Measurements from ENCODE around the gene HSF2BP.
"Not testable (repeated sequence)": the region's sequence is repeated elsewhere in the genome, so short reads cannot be mapped to it uniquely, and the experiment has no call there.

Gene HSF2BP

DNA sequence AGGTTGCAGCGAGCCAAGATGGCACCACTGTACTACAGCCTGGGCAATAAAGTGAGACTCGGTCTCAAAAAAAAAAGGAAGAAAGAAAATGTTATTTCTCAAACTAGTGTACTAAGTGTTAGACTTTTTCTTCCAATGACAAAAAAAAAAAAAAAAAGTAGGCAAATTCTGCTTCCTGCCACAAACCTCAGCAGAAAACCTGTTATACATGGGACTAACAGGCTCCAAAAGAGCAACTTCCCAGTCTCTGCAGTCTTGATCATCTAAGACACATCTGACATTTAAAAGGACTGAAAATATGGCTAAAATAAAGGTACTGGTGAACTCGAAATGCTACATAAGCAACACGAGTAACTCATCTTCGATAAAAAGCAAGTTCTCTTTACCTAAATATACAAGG lies 59.6 kb downstream of the HSF2BP start:
- in situ Hi-C loops (cut with HindIII; ENCODE audit: low pct_ligation_motif_present, low sequenced_read_pairs): no loop called here
- H3K36me3 ChIP-seq (replicated peaks): no peaks in the 10 kb centered on the region
- H3K27me3 ChIP-seq (replicated peaks): no peaks in the 10 kb centered on the region
- DNase-seq: no peak
- H3K4me3 ChIP-seq (ENCODE audit: low read depth, low read length): no peak overlapping the region
- H3K27ac ChIP-seq: peak overlapping the region; percentile 97
- TF ChIP-seq, protein P1, sequence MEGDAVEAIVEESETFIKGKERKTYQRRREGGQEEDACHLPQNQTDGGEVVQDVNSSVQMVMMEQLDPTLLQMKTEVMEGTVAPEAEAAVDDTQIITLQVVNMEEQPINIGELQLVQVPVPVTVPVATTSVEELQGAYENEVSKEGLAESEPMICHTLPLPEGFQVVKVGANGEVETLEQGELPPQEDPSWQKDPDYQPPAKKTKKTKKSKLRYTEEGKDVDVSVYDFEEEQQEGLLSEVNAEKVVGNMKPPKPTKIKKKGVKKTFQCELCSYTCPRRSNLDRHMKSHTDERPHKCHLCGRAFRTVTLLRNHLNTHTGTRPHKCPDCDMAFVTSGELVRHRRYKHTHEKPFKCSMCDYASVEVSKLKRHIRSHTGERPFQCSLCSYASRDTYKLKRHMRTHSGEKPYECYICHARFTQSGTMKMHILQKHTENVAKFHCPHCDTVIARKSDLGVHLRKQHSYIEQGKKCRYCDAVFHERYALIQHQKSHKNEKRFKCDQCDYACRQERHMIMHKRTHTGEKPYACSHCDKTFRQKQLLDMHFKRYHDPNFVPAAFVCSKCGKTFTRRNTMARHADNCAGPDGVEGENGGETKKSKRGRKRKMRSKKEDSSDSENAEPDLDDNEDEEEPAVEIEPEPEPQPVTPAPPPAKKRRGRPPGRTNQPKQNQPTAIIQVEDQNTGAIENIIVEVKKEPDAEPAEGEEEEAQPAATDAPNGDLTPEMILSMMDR (IDR thresholded peaks at IDR 0.05; ENCODE audit: low read depth, low read length, missing control alignments): no peak

DNA sequence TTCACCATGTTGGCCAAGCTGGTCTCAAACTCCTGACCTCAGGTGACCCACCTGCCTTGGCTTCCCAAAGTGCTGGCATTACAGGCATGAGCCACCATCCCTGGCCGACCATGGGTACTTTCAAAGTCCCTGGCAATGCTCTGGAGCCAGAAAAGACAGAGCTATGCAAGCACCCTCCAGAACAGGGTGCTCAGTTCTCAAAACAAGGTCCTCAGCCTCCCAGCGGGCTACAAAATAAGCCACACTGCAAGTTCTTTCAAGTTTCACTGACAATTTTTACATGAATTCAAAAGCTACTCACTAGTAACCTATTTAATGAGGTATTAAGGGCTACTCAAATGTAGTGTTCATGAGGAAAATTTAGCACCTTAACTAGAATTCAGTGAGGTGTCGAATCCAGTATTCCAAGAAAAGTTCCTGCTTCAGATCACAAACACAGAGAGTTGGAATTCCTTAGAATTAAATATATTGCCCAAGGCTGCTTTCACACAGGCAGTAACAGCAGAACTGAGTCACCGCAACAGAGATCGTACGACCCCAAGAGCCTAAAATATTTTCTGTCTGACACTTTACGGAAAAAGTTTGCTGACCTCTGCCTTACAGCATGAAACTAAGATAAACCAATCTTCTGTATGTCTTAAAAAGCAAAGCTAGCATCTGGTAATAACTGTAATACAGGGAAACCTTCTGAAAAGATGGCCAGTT lies 60.7 kb downstream of the HSF2BP start:
- no peaks in the 10 kb centered on the region for H3K27me3 ChIP-seq (replicated peaks)
- TF ChIP-seq, protein P1 (IDR thresholded peaks at IDR 0.05; ENCODE audit: low read depth, low read length, missing control alignments): no peak
- DNase-seq: peak; percentile 77
- H3K27ac ChIP-seq: peak overlapping the region; percentile 97
- no peak overlapping the region for H3K4me3 ChIP-seq (ENCODE audit: low read depth, low read length)
- no peaks in the 10 kb centered on the region for H3K36me3 ChIP-seq (replicated peaks)
- in situ Hi-C loops (cut with HindIII; ENCODE audit: low pct_ligation_motif_present, low sequenced_read_pairs): no loop called here

DNA sequence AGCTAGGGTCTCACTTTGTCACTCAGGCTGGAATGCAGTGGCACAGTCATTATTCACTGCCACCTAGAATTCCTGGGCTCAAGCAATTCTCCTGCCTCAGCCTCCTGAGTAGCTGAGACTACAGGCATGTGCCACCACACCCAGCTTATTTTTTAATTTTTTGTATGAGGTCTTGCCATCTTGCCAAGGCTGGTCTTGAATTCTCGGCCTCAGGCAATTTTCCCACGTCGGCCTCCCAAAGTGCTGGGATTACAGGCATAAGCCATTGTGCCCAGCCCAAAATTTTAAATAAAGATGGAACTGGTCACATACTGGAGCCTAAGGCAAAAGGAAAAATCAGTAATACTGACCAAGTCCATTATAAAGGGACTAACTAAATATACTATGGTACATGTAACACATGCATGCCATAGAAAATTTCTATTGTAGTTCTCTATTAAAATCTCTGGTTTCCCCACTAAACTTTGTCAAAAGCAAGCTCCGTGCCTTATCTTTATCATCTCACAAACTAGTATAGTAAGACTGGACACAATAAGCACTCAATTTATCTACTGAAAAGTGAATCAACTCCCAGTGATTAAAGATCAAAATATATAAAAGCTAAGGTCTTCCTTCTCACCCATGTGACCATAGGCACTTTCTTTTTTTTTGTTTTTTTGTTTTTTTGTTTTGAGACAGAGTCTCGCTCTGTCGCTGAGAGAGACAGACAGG lies 61.6 kb downstream of the HSF2BP start:
- Histone ChIP-seq H3K27ac (peak overlapping the region; percentile 97), H3K36me3 (replicated peaks) (no peaks in the 10 kb centered on the region), H3K4me3 (ENCODE audit: low read depth, low read length) (no peak overlapping the region), H3K27me3 (replicated peaks) (no peaks in the 10 kb centered on the region)
- TF ChIP-seq, protein P1 (IDR thresholded peaks at IDR 0.05; ENCODE audit: low read depth, low read length, missing control alignments): no peak
- in situ Hi-C loops (cut with HindIII; ENCODE audit: low pct_ligation_motif_present, low sequenced_read_pairs): no loop called here
- DNase-seq: no peak

DNA sequence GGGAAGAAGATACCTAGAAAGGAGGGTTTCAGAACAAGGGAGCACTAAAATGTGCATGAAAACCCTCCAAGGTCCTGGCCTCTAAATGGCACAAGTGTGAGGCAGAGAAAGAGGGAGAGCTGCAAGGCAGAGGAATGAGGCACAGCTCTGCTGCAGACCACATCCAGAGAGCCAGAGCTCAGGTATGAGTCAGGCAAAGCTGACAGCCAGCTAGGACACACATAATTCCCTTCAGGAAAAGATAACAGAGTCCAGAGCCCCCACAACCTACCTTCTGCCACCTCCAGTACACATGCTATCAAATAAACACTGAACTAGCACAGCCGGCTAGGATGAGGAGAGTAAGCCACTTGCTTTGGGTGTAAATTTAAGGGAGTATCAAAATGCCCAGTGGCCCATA lies 62.2 kb downstream of the HSF2BP start:
- TF ChIP-seq, protein P1 (IDR thresholded peaks at IDR 0.05; ENCODE audit: low read depth, low read length, missing control alignments): no peak
- peak overlapping the region; percentile 97 for H3K27ac ChIP-seq
- no peaks in the 10 kb centered on the region for H3K27me3 ChIP-seq (replicated peaks)
- no peaks in the 10 kb centered on the region for H3K36me3 ChIP-seq (replicated peaks)
- H3K4me3 ChIP-seq (ENCODE audit: low read depth, low read length): no peak overlapping the region
- in situ Hi-C loops (cut with HindIII; ENCODE audit: low pct_ligation_motif_present, low sequenced_read_pairs): no loop called here
- peak; percentile 87 for DNase-seq

DNA sequence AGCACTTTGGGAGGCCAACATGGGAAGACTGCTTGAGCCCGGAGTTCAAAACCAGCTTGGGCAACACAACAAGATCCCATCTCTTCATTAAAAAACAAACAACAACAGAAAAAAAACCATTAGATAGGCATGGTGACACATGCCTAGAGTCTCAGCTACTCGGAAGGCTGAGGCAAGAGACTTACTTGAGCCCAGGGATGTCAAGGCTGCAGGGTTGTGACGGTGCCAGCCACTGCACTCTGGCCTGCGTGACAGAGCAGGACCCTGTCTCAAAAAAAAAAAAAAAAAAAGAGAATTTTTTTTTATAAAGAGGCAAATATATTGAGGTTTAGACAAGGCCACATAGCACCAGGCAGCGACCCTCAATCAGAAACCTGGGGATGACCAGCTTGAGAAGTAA lies 62.7 kb downstream of the HSF2BP start:
- Histone ChIP-seq H3K27ac (peak overlapping the region; percentile 97), H3K36me3 (replicated peaks) (no peaks in the 10 kb centered on the region), H3K27me3 (replicated peaks) (no peaks in the 10 kb centered on the region), H3K4me3 (ENCODE audit: low read depth, low read length) (no peak overlapping the region)
- TF ChIP-seq, protein P1 (IDR thresholded peaks at IDR 0.05; ENCODE audit: low read depth, low read length, missing control alignments): no peak
- no peak for DNase-seq
- in situ Hi-C loops (cut with HindIII; ENCODE audit: low pct_ligation_motif_present, low sequenced_read_pairs): no loop called here

DNA sequence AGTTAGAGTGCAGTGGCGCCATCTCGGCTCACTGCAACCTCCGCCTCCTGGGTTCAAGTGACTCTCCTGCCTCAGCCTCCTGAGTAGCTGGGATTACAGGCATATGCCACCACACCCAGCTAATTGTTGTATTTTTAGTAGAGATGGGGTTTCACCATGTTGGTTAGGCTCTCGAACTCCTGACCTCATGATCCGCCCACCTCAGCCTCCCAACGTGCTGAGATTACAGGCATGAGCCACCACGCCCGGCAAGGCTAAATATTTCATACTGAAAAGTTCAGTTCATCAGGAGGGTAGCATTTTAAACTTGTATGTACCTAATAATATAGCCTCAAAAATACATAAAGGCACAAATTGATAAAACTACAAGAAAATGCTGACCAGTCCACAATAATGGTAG lies 63.5 kb downstream of the HSF2BP start:
- H3K27ac ChIP-seq; H3K36me3 ChIP-seq (replicated peaks); DNase-seq; H3K27me3 ChIP-seq (replicated peaks); in situ Hi-C loops (cut with HindIII; ENCODE audit: low pct_ligation_motif_present, low sequenced_read_pairs); H3K4me3 ChIP-seq (ENCODE audit: low read depth, low read length): not testable (repeated sequence)

Measured in brain microvascular endothelial cell (primary cell).